WTC11 (cell line): ENCODE data around the gene GNLY. TPM values are rescaled to one million over a fixed set of nuclear protein-coding genes. Genes with fewer than 3 reads are reported as not detected.

Experiments used
- ATAC-seq: fragments of 200-7000 bp; cut with Tn5 transposase; 2 replicates; pipeline ENCODE4 v1.10.0; 2021; ENCODE audit warnings: mild to moderate bottlenecking, moderate library complexity
- CTCF ChIA-PET: fragments of 300-600 bp; sonication (Branson Sonifier 250); formaldehyde crosslinking; loops from one replicate; lab custom pipeline; 2021; ENCODE audit warnings: antibody characterized with exemption; lab: Charles Lee
- POLR2A ChIA-PET: fragments of 350-600 bp; sonication (Branson Sonifier 250); formaldehyde crosslinking; loops from one replicate; lab custom pipeline; 2021; ENCODE audit warnings: antibody characterized with exemption; lab: Charles Lee
- DNase-seq: peaks from one replicate; pipeline ENCODE4 v3.0.0; 2021; ENCODE audit warnings: low spot score
- H3K27ac Mint-ChIP-seq: 2 replicates; pipeline ENCODE4 v1.8.0; 2021; ENCODE audit warnings: mixed read lengths
- H3K27me3 Mint-ChIP-seq: 2 replicates; pipeline ENCODE4 v1.8.0; 2021; ENCODE audit warnings: low read depth, mild to moderate bottlenecking, moderate library complexity, mixed read lengths
- H3K36me3 Mint-ChIP-seq: 2 replicates; pipeline ENCODE4 v1.8.0; 2021; ENCODE audit warnings: mixed read lengths
- H3K4me1 Mint-ChIP-seq: 2 replicates; pipeline ENCODE4 v1.8.0; 2022; ENCODE audit warnings: mixed read lengths
- H3K4me3 Mint-ChIP-seq: 2 replicates; pipeline ENCODE4 v1.8.0; 2021; ENCODE audit warnings: mild to moderate bottlenecking, moderate library complexity, mixed read lengths
- H3K9me3 Mint-ChIP-seq: 2 replicates; pipeline ENCODE4 v1.8.0; 2021; ENCODE audit warnings: mixed read lengths
- EMX1 ChIP-seq: fragments of 250-450 bp; sonication (Bioruptor Pico); IDR thresholded peaks from 2 replicates; pipeline ENCODE4 v1.8.0; 2021; ENCODE audit warnings: mild to moderate bottlenecking
- ETV6 ChIP-seq: sonication (generic); formaldehyde crosslinking; IDR thresholded peaks from 2 replicates; pipeline ENCODE4 v1.8.1; 2022; ENCODE audit warnings: mild to moderate bottlenecking, missing genetic modification reagents
- GABPB1 ChIP-seq: sonication (generic); formaldehyde crosslinking; IDR thresholded peaks from 2 replicates; pipeline ENCODE4 v1.8.1; 2023; ENCODE audit warnings: mild to moderate bottlenecking, missing genetic modification reagents
- JUN ChIP-seq: sonication (generic); formaldehyde crosslinking; IDR thresholded peaks from 2 replicates; pipeline ENCODE4 v1.8.0; 2023; ENCODE audit warnings: mild to moderate bottlenecking, missing genetic modification reagents
- NR1H2 ChIP-seq: sonication (generic); formaldehyde crosslinking; IDR thresholded peaks from 2 replicates; pipeline ENCODE4 v1.9.0; 2021; ENCODE audit warnings: mild to moderate bottlenecking, moderate library complexity, missing genetic modification reagents
- ZBTB21 ChIP-seq: sonication (generic); formaldehyde crosslinking; IDR thresholded peaks from 2 replicates; pipeline ENCODE4 v1.8.1; 2023; ENCODE audit warnings: mild to moderate bottlenecking, missing genetic modification reagents, borderline replicate concordance
- ZNF263 ChIP-seq: sonication (generic); formaldehyde crosslinking; IDR thresholded peaks from 2 replicates; pipeline ENCODE4 v1.8.1; 2022; ENCODE audit warnings: low read depth, mild to moderate bottlenecking, moderate library complexity, missing genetic modification reagents
- ZNF396 ChIP-seq: fragments of 250-450 bp; sonication (Bioruptor Pico); IDR thresholded peaks from 2 replicates; pipeline ENCODE4 v1.8.0; 2021; ENCODE audit warnings: mild to moderate bottlenecking, moderate library complexity, borderline replicate concordance
- total RNA-seq: library from RNA; stranded (reverse); gene quantifications from 3 replicates; pipeline ENCODE4 v1.2.3, GENCODE V29; 2021
- TF ChIP-seq, protein P1 (sequence below): sonication (generic); formaldehyde crosslinking; IDR thresholded peaks from 2 replicates; pipeline ENCODE4 v1.8.0; 2023; ENCODE audit warnings: mild to moderate bottlenecking, missing genetic modification reagents
- TF ChIP-seq, protein P2 (sequence below): fragments of 250-450 bp; sonication (Bioruptor Pico); IDR thresholded peaks from 2 replicates; pipeline ENCODE4 v1.8.0; 2021; ENCODE audit warnings: mild to moderate bottlenecking
- TF ChIP-seq, protein P3 (sequence below): fragments of 250-450 bp; sonication (Bioruptor Pico); IDR thresholded peaks from 2 replicates; pipeline ENCODE4 v1.9.0; 2021; ENCODE audit warnings: moderate library complexity, mild to moderate bottlenecking, inconsistent platforms, borderline replicate concordance
- TF ChIP-seq, protein P4 (sequence below): sonication (generic); formaldehyde crosslinking; IDR thresholded peaks from 2 replicates; pipeline ENCODE4 v1.8.1; 2022; ENCODE audit warnings: mild to moderate bottlenecking, moderate library complexity, missing genetic modification reagents

GNLY gene
- total RNA-seq, 1 experiment from 2014 or later = not detected

DNA sequence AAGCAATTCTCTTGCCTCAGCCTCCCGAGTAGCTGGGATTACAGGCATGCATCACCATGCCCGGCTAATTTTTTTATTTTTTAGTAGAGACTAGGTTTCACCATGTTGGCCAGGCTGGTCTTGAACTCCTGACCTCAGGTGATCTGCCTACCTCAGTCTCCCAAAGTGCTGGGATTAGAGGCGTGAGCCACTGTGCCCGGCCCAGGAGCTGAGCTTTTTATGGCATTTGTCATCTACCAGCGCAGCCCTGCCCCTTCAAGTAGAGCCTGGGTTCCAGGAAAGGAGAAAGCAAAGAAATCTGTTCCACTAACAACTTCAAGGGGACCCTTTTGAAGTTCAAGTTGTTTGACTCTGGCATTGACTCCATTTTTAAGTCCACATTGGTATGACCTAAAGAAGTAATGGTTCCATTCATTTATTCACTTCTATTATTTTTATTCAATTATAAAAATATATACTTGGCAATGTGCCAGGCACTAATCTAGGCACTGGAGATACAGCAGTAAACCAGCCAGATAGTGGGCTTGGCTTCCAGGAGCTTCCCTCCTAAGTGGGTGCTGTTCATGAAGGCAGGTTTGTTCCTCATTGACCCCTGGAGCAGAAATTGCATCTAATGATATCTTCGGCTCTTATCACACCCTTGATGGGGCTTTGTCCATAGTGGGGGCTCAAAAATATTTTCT is 18.2 kb upstream of the GNLY start:
- TF ChIP-seq, protein P1, sequence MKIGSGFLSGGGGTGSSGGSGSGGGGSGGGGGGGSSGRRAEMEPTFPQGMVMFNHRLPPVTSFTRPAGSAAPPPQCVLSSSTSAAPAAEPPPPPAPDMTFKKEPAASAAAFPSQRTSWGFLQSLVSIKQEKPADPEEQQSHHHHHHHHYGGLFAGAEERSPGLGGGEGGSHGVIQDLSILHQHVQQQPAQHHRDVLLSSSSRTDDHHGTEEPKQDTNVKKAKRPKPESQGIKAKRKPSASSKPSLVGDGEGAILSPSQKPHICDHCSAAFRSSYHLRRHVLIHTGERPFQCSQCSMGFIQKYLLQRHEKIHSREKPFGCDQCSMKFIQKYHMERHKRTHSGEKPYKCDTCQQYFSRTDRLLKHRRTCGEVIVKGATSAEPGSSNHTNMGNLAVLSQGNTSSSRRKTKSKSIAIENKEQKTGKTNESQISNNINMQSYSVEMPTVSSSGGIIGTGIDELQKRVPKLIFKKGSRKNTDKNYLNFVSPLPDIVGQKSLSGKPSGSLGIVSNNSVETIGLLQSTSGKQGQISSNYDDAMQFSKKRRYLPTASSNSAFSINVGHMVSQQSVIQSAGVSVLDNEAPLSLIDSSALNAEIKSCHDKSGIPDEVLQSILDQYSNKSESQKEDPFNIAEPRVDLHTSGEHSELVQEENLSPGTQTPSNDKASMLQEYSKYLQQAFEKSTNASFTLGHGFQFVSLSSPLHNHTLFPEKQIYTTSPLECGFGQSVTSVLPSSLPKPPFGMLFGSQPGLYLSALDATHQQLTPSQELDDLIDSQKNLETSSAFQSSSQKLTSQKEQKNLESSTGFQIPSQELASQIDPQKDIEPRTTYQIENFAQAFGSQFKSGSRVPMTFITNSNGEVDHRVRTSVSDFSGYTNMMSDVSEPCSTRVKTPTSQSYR (CRISPR knock-in tag) = no peak
- no peak for TF ChIP-seq EMX1
- no peak for TF ChIP-seq ZBTB21 (CRISPR knock-in tag)
- TF ChIP-seq ZNF263 (CRISPR knock-in tag) = no peak
- Mint-ChIP-seq H3K36me3 (no peaks in the 10 kb centered on the region), H3K9me3 (peaks cover 4% of the 10 kb centered on the region; the same call in 1 of the 2 replicates), H3K27ac (no peak overlapping the region), H3K27me3 (peaks cover 5% of the 10 kb centered on the region), H3K4me3 (no peak overlapping the region), H3K4me1 (peaks cover 24% of the 10 kb centered on the region)
- ChIA-PET POLR2A (no interaction called here), CTCF (interaction anchor here (1.3 to 1.5 kb wide), 3 partner anchors 27 to 53 kb away, joined by 3 to 6 read pairs (median 4); no protein-coding TSS in a partner anchor)
- DNase-seq (no peak), ATAC-seq (no peak)

DNA sequence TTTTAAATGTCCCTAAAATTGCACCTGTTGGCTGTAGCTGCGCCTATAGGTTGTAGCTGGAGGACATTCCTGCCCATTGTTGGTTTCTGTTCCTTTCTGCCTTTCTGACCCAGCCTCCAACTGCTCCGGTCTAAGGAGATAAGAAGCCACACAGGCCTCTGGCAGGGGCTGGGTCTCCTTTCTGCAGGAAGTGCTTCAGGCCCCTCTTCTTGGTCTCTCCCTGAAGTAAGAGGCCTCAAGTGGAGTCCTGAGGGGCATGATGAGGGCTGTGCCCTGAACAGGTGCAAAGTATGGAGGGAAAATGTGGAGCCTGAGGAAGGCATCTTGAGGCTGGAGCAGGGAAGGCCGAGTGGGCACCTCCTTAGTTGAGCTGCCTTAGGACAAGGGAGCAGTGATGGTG is 15.8 kb upstream of the GNLY start:
- Mint-ChIP-seq H3K27ac (no peak overlapping the region), H3K4me3 (no peak overlapping the region), H3K27me3 (peaks cover 5% of the 10 kb centered on the region), H3K9me3 (peaks cover 4% of the 10 kb centered on the region; the same call in 1 of the 2 replicates), H3K4me1 (peaks cover 18% of the 10 kb centered on the region), H3K36me3 (no peaks in the 10 kb centered on the region)
- ChIA-PET POLR2A (no interaction called here), CTCF (interaction anchor here (0.5 to 4.3 kb wide), 25 partner anchors 7 to 410 kb away, joined by 3 to 42 read pairs (median 5); partner anchors contain the start of gene GNLY)
- TF ChIP-seq NR1H2 (no peak), GABPB1 (CRISPR knock-in tag) (no peak), JUN (CRISPR knock-in tag) (no peak), ETV6 (CRISPR knock-in tag) (no peak), ZNF396 (CRISPR knock-in tag) (no peak)
- TF ChIP-seq, protein P1 (CRISPR knock-in tag) = no peak
- TF ChIP-seq, protein P2, sequence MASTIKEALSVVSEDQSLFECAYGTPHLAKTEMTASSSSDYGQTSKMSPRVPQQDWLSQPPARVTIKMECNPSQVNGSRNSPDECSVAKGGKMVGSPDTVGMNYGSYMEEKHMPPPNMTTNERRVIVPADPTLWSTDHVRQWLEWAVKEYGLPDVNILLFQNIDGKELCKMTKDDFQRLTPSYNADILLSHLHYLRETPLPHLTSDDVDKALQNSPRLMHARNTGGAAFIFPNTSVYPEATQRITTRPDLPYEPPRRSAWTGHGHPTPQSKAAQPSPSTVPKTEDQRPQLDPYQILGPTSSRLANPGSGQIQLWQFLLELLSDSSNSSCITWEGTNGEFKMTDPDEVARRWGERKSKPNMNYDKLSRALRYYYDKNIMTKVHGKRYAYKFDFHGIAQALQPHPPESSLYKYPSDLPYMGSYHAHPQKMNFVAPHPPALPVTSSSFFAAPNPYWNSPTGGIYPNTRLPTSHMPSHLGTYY (CRISPR knock-in tag) = no peak
- TF ChIP-seq, protein P3, sequence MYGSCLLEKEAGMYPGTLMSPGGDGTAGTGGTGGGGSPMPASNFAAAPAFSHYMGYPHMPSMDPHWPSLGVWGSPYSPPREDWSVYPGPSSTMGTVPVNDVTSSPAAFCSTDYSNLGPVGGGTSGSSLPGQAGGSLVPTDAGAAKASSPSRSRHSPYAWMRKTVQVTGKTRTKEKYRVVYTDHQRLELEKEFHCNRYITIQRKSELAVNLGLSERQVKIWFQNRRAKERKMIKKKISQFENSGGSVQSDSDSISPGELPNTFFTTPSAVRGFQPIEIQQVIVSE (CRISPR knock-in tag) = no peak
- TF ChIP-seq, protein P4, sequence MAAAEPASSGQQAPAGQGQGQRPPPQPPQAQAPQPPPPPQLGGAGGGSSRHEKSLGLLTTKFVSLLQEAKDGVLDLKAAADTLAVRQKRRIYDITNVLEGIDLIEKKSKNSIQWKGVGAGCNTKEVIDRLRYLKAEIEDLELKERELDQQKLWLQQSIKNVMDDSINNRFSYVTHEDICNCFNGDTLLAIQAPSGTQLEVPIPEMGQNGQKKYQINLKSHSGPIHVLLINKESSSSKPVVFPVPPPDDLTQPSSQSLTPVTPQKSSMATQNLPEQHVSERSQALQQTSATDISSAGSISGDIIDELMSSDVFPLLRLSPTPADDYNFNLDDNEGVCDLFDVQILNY (CRISPR knock-in tag) = no peak
- no peak for DNase-seq
- no peak for ATAC-seq
